ENCODE data around the gene SF3B2.
A peak's percentile ranks its signal among the peaks of the same experiment; 100 is the strongest.
"Not testable (repeated sequence)": the region's sequence is repeated elsewhere in the genome, so short reads cannot be mapped to it uniquely, and the experiment has no call there.

Gene SF3B2

DNA sequence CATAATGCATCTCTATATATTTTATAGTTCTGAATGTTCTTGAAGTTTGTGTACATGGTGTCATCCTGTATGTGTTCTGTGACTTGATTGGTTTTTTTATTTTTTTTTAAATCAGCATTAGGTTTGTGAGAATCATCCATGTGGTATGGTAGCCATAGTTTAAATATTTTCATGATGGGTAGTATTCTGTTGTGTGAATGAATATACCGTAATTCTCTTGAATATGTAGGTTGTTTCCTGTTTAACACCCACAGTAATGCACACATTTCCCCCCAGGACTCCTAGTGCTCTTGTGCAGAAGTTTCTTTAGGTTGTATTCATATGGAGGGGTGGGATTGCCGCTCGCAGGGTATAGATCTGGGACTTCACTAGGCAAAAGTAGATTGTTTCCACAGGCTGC, 19.9 kb downstream of the SF3B2 start:
- peak overlapping the region; percentile 90 to 98 for H3K27ac Mint-ChIP-seq
- peaks cover 66% of the 10 kb centered on the region for H3K4me1 Mint-ChIP-seq
- ATAC-seq: no peak
- H3K4me3 Mint-ChIP-seq: peak overlapping the region; percentile 92 to 96
- H3K27me3 Mint-ChIP-seq: no peaks in the 10 kb centered on the region
- no peaks in the 10 kb centered on the region for H3K9me3 Mint-ChIP-seq
- DNase-seq: no peak

DNA sequence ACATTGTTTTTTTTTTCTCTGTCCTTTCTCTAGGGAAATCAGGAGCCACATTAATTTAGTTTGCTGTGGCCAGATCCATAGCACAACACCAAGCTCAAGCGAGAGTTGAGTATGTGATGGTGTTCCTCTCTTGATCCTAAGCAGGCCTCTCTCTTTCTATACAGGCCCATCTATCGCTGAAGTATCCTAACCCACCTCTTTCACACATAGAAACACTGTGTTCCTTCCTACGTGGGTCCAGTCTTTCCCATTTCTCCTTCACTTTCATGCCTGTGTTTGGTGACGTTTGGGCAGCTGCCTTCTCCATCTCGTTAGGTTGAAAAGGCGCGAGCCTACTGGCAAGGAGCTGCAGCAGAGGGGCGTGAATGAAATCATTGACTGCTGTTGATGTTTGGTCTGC, 20.4 kb downstream of the SF3B2 start:
- H3K4me3 Mint-ChIP-seq: peak overlapping the region; percentile 92 to 96
- no peak for ATAC-seq
- H3K9me3 Mint-ChIP-seq: no peaks in the 10 kb centered on the region
- no peaks in the 10 kb centered on the region for H3K27me3 Mint-ChIP-seq
- peak overlapping the region in 1 of 2 donors; percentile 90 for H3K27ac Mint-ChIP-seq
- no peak for DNase-seq
- H3K4me1 Mint-ChIP-seq: peaks cover 66% of the 10 kb centered on the region

- Mint-ChIP-seq H3K27me3 (no peaks in the 10 kb centered on the region), H3K27ac (peak overlapping the region in 1 of 2 donors; percentile 12), H3K9me3 (no peaks in the 10 kb centered on the region), H3K4me3 (no peak overlapping the region), H3K4me1 (peaks cover 66% of the 10 kb centered on the region)
- no peak for ATAC-seq
- DNase-seq: no peak
Measured at GRCh38 chr11:66073669-66074068, 21.5 kb downstream of the SF3B2 start.

DNA sequence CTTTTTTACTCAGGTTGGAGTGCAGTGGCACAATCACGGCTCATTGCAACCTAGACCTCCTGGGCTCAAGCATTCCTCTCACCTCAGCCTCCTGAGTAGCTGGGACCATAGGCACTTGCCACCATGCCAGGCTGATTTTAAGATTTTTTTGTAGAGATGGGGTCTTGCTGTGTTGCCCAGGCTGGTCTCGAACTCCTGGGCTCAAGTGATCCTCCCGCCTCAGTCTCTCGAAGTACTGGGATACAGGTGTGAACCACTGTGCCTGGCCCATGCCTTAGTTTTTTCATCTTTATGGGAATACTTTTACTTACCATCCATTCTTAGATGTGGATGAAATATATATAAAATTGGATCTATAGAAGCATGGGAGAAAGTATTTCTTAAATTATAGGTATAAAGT, 23.1 kb downstream of the SF3B2 start:
- ATAC-seq (no peak), DNase-seq (no peak)
- Mint-ChIP-seq H3K9me3 (no peaks in the 10 kb centered on the region), H3K27me3 (no peaks in the 10 kb centered on the region), H3K27ac (no peak overlapping the region), H3K4me1 (peaks cover 72% of the 10 kb centered on the region), H3K4me3 (no peak overlapping the region)

DNA sequence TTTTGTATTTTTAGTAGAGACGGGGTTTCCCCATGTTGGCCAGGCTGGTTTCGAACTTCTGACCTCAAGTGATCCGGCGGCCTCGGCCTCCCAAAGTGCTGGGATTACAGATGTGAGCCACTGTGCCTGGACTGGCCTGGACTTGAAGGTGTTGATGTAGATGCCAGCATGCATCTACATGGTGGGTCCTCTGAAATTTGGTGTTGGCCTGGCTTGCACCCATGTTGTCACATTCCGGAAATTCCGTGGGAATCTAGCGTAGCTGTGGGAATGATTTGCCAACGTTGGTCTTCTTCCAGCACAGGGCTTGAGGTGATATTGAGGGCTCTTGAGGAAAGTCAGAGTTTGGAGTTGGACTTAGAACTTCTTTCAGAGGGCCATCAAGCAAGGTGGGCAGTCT, 24.4 kb downstream of the SF3B2 start:
- H3K27ac Mint-ChIP-seq: no peak overlapping the region
- DNase-seq (no peak), ATAC-seq (no peak)
- peaks cover 85% of the 10 kb centered on the region for H3K4me1 Mint-ChIP-seq
- H3K4me3 Mint-ChIP-seq: no peak overlapping the region
- H3K27me3 Mint-ChIP-seq: no peaks in the 10 kb centered on the region
- H3K9me3 Mint-ChIP-seq: no peaks in the 10 kb centered on the region

DNA sequence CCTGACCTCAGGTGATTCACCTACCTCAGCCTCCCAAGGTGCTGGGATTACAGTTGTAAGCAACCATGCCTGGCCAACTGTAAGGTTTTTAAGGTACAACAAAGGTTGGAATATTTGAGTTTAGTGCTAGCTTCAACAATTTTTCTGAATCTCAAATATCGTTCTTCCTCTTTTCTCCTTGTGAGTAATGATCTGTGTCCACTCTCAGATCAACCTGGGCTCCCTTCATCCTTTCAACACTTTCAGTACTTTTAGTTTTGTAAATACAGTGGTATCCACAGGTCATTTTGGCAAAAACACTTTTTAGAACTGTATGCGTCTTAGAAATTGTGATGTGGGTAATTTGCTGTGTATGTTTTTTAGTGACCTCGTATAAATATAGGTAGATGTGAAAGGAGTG, 25.8 kb downstream of the SF3B2 start:
- Mint-ChIP-seq H3K9me3 (no peaks in the 10 kb centered on the region), H3K4me1 (peaks cover 85% of the 10 kb centered on the region), H3K27ac (peak overlapping the region in 1 of 2 donors; percentile 58), H3K27me3 (no peaks in the 10 kb centered on the region), H3K4me3 (no peak overlapping the region)
- ATAC-seq (no peak), DNase-seq (no peak)

GRCh38 chr11:66078949-66079348, 26.8 kb downstream of the SF3B2 start:
- H3K9me3 Mint-ChIP-seq, ATAC-seq, H3K27me3 Mint-ChIP-seq, DNase-seq: not testable (repeated sequence)
- H3K4me1 Mint-ChIP-seq: peaks cover 88% of the 10 kb centered on the region
- peak overlapping the region in 1 of 2 donors; percentile 28 for H3K4me3 Mint-ChIP-seq
- H3K27ac Mint-ChIP-seq: peak overlapping the region; percentile 35 to 87

GRCh38 chr11:66080055-66080817, 28.1 kb downstream of the SF3B2 start:
- H3K27me3 Mint-ChIP-seq: no peaks in the 10 kb centered on the region
- peak overlapping the region; percentile 75 to 98 for H3K27ac Mint-ChIP-seq
- H3K4me3 Mint-ChIP-seq: peak overlapping the region; percentile 80 to 91
- peak; percentile 74 for ATAC-seq
- peak in 1 of 2 donors; percentile 34 for DNase-seq
- H3K9me3 Mint-ChIP-seq: no peaks in the 10 kb centered on the region
- H3K4me1 Mint-ChIP-seq: peaks cover 94% of the 10 kb centered on the region

DNA sequence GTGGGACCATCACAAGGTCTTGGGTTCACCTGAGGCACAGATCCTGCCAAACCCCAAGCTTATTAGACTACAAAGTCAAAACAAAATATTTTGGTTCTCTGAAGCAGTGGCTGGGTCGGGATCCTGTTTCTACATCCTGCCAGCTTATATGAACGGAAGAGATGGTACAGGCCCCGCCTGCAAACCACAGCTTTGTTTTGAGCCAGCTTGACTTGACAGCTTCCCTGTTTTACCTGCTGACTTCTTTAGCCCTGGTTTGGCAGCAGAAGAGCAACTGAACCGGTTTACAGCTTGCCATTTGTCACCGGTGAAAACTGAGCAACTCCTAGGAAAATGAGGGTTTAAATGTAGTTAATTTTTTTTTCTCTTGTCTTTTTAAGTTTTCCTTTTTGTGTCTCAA, 29.3 kb downstream of the SF3B2 start:
- DNase-seq (peak; percentile 48 to 68), ATAC-seq (peak; percentile 94)
- peaks cover 89% of the 10 kb centered on the region for H3K4me1 Mint-ChIP-seq
- no peaks in the 10 kb centered on the region for H3K9me3 Mint-ChIP-seq
- H3K27ac Mint-ChIP-seq: peak overlapping the region; percentile 93 to 98
- H3K27me3 Mint-ChIP-seq: no peaks in the 10 kb centered on the region
- H3K4me3 Mint-ChIP-seq: peak overlapping the region; percentile 80 to 91

DNA sequence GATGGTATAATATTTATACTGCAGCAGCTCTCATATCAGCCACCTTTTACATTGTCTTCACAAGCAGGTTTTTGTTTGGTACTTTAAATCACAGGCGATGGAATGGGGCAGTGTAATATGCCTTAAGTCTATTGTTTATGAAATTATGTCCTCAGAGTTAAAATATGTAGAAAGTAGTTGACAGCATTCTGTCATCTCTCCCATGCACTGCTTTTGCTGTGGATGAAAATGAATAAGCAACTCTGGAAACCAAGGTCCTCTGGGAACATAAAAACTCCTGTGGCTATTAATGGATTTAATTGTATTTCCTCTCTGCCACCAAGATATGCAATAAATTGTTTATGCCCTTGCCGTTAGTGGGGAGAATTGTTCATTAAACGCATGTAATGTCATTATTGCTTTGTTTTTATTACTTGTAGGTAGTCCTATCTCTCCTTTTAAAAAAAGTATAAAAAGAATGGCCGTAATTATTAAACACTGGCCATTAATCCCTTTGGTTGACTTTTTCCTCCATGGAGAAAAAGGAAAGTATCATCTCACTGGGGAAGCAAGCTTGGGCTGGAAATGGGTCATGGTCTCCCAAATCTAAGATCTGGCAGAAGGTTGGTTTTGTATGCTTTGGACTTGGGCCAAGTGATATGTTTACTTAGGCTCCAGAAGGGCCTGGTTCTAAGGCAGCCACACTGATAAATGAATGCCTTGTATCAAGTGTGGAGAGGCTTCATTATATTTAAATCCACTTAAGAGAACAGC, 31.0 kb downstream of the SF3B2 start:
- Mint-ChIP-seq H3K27me3 (no peaks in the 10 kb centered on the region), H3K9me3 (no peaks in the 10 kb centered on the region), H3K4me3 (no peak overlapping the region), H3K27ac (peak overlapping the region in 1 of 2 donors; percentile 59), H3K4me1 (peaks cover 89% of the 10 kb centered on the region)
- ATAC-seq (no peak), DNase-seq (no peak)

- DNase-seq (no peak), ATAC-seq (no peak)
- Mint-ChIP-seq H3K9me3 (no peaks in the 10 kb centered on the region), H3K27ac (peak overlapping the region; percentile 28 to 59), H3K27me3 (no peaks in the 10 kb centered on the region), H3K4me1 (peaks cover 89% of the 10 kb centered on the region), H3K4me3 (peak overlapping the region in 1 of 2 donors; percentile 30)
Measured at GRCh38 chr11:66083767-66084166, 31.6 kb downstream of the SF3B2 start.

GRCh38 chr11:66084821-66085475, 32.8 kb downstream of the SF3B2 start:
- Mint-ChIP-seq H3K4me3 (no peak overlapping the region), H3K4me1 (peaks cover 81% of the 10 kb centered on the region), H3K27me3 (no peaks in the 10 kb centered on the region), H3K27ac (peak overlapping the region in 1 of 2 donors; percentile 58), H3K9me3 (no peaks in the 10 kb centered on the region)
- ATAC-seq (no peak), DNase-seq (no peak)

DNA sequence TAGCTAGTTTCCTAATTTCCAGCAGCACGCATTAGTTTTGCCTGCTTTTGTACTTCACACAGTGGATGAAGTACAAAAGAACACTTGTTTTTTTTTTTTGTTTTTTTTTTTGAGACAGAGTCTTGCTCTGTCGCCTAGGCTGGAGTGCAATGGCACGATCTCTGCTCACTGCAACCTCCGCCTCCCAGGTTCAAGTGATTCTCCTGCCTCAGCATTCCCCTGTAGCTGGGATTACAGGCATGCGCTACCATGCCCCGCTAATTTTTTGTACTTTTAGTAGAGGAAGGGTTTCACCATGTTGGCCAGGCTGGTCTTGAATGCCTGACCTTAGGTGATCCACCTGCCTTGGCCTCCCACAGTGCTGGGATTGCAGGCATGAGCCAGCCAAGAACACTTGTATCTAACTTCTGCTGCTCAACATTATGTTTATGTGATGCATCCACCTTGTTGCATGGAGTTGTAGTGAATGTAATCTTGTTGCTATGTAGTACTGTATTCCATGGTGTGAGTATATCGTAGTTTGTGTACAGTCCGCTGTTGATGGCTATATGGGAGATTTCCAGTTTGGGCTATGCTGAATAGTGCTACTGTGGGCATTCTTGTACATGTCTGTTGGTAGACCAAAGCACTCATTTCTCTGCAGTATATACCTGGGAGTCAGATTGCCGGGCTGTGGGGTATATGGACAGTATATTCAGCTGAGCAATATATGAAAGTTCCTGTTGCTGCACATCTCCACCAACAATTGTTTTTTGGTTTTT, 35.2 kb downstream of the SF3B2 start:
- Mint-ChIP-seq H3K27me3 (no peaks in the 10 kb centered on the region), H3K9me3 (no peaks in the 10 kb centered on the region), H3K4me3 (no peak overlapping the region), H3K27ac (peak overlapping the region in 1 of 2 donors; percentile 46), H3K4me1 (peaks cover 62% of the 10 kb centered on the region)
- DNase-seq (no peak), ATAC-seq (no peak)

- Mint-ChIP-seq H3K9me3 (no peaks in the 10 kb centered on the region), H3K4me1 (peaks cover 47% of the 10 kb centered on the region), H3K27ac (no peak overlapping the region), H3K4me3 (no peak overlapping the region), H3K27me3 (no peaks in the 10 kb centered on the region)
- DNase-seq: no peak
- no peak for ATAC-seq
Measured at GRCh38 chr11:66089067-66089466, 36.9 kb downstream of the SF3B2 start.

GRCh38 chr11:66090288-66090687, 38.1 kb downstream of the SF3B2 start:
- Mint-ChIP-seq H3K4me1 (peaks cover 35% of the 10 kb centered on the region), H3K4me3 (no peak overlapping the region), H3K9me3 (no peaks in the 10 kb centered on the region), H3K27me3 (no peaks in the 10 kb centered on the region), H3K27ac (no peak overlapping the region)
- ATAC-seq (no peak), DNase-seq (no peak)

Data from stimulated activated naive CD8-positive, alpha-beta T cell treated with anti-CD3 and anti-CD28 coated beads, Interleukin-15, amount 100 ng/mL, for 72 hours (primary cell).